OCI-LY1 (cell line): ENCODE data around the gene ADPGK.
"Not testable (repeated sequence)": the region's sequence is repeated elsewhere in the genome, so short reads cannot be mapped to it uniquely, and the experiment has no call there.

Experiments
- H2AFZ ChIP-seq: fragments of 200-600 bp; sonication (generic), shearing (Covaris generic); 2 replicates; pipeline ENCODE4 v1.6.0; 2014; ENCODE audit warnings: antibody characterized with exemption, mild to moderate bottlenecking, low read length
- H3F3A ChIP-seq: fragments of 200-600 bp; sonication (generic), shearing (Covaris generic); 2 replicates; pipeline ENCODE4 v1.6.0; 2014; ENCODE audit warnings: mild to moderate bottlenecking, antibody characterized with exemption, low read length, moderate library complexity; ENCODE audit not compliant: insufficient read depth
- H3K27ac ChIP-seq: fragments of 200-600 bp; sonication (generic); 2 replicates; pipeline ENCODE4 v1.5.1; 2014; ENCODE audit warnings: low read length, mixed run types, mild to moderate bottlenecking, low read depth; ENCODE audit not compliant: poor library complexity, severe bottlenecking
- H3K27me3 ChIP-seq: fragments of 200-600 bp; sonication (generic); 2 replicates; pipeline ENCODE4 v1.6.0; 2014; ENCODE audit warnings: antibody characterized with exemption, mild to moderate bottlenecking, low read length, moderate library complexity; ENCODE audit not compliant: insufficient read depth
- H3K36me3 ChIP-seq: fragments of 200-600 bp; sonication (generic); 2 replicates; pipeline ENCODE4 v1.6.1; 2014; ENCODE audit warnings: mild to moderate bottlenecking, antibody characterized with exemption, low read length, moderate library complexity, mixed read lengths; ENCODE audit not compliant: insufficient read depth
- H3K4me1 ChIP-seq: fragments of 200-600 bp; sonication (generic); 2 replicates; pipeline ENCODE4 v1.5.1; 2014; ENCODE audit warnings: mild to moderate bottlenecking, low read length, moderate library complexity; ENCODE audit not compliant: insufficient read depth, severe bottlenecking
- H3K4me2 ChIP-seq: fragments of 200-600 bp; sonication (generic), shearing (Covaris generic); 2 replicates; pipeline ENCODE4 v1.6.1; 2014; ENCODE audit warnings: low read length
- H3K4me3 ChIP-seq: fragments of 200-600 bp; sonication (generic); 2 replicates; pipeline ENCODE4 v1.5.1; 2014; ENCODE audit warnings: low read length, low read depth, mild to moderate bottlenecking, mixed read lengths; ENCODE audit not compliant: poor library complexity, severe bottlenecking
- H3K79me2 ChIP-seq: fragments of 200-600 bp; shearing (Covaris generic); 2 replicates; pipeline ENCODE4 v1.6.1; 2016; ENCODE audit warnings: mixed run types, low read length, mixed read lengths; ENCODE audit not compliant: insufficient read depth
- H3K9ac ChIP-seq: fragments of 200-600 bp; sonication (generic), shearing (Covaris generic); 2 replicates; pipeline ENCODE4 v1.6.1; 2014; ENCODE audit warnings: mild to moderate bottlenecking, low read length, mixed read lengths
- H3K9me2 ChIP-seq: fragments of 200-600 bp; sonication (generic), shearing (Covaris generic); 2 replicates; pipeline ENCODE4 v1.6.1; 2014; ENCODE audit warnings: low read depth, mild to moderate bottlenecking, low read length, mixed read lengths
- H3K9me3 ChIP-seq: fragments of 200-600 bp; shearing (Covaris generic); 2 replicates; pipeline ENCODE4 v1.6.1; 2014; ENCODE audit warnings: low read length, mixed read lengths
- H4K20me1 ChIP-seq: fragments of 200-600 bp; sonication (generic), shearing (Covaris generic); 2 replicates; pipeline ENCODE4 v1.6.0; 2016; ENCODE audit warnings: mild to moderate bottlenecking, low read length; ENCODE audit not compliant: insufficient read depth
- CTCF ChIP-seq: fragments of 200-600 bp; sonication (generic), shearing (Covaris generic); IDR thresholded peaks from 2 replicates; pipeline ENCODE4 v1.5.1; 2017; ENCODE audit warnings: mild to moderate bottlenecking, antibody characterized with exemption, low read length, moderate library complexity, mixed read lengths
- EZH2 ChIP-seq: fragments of 200-600 bp; sonication (generic), shearing (Covaris generic); IDR thresholded peaks from 2 replicates; pipeline ENCODE4 v1.8.0; 2017; ENCODE audit warnings: borderline replicate concordance, mixed run types, mild to moderate bottlenecking, antibody characterized with exemption, low read length, moderate library complexity, mixed read lengths

ADPGK gene

GRCh38 chr15:72809329-72809728 is 25.8 kb upstream of the ADPGK start:
- Histone ChIP-seq H2AFZ (no peak overlapping the region), H3K79me2 (no peaks in the 10 kb centered on the region), H3K4me1 (no peaks in the 10 kb centered on the region), H3K4me3 (no peak overlapping the region), H3K9ac (no peak overlapping the region), H3K27ac (no peak overlapping the region), H3K27me3 (no peaks in the 10 kb centered on the region), H3K9me2 (no peaks in the 10 kb centered on the region), H3F3A (no peaks in the 10 kb centered on the region), H3K4me2 (no peak overlapping the region), H4K20me1 (no peaks in the 10 kb centered on the region), H3K9me3 (no peaks in the 10 kb centered on the region), H3K36me3 (no peaks in the 10 kb centered on the region)
- TF ChIP-seq EZH2 (no peak), CTCF (no peak)

- not testable (repeated sequence) for H3K27ac ChIP-seq, H3K36me3 ChIP-seq, H3K4me2 ChIP-seq, H4K20me1 ChIP-seq, H3K9me3 ChIP-seq, H3K4me1 ChIP-seq, H3F3A ChIP-seq, H3K9ac ChIP-seq, H3K9me2 ChIP-seq, H3K4me3 ChIP-seq, H3K79me2 ChIP-seq, H3K27me3 ChIP-seq, H2AFZ ChIP-seq
Observed at GRCh38 chr15:72807346-72807745, 23.8 kb upstream of the ADPGK start.

GRCh38 chr15:72803006-72803405 is 19.4 kb upstream of the ADPGK start:
- Histone ChIP-seq H3K9me2 (no peaks in the 10 kb centered on the region), H3K36me3 (no peaks in the 10 kb centered on the region), H3K4me3 (no peak overlapping the region), H3K27me3 (no peaks in the 10 kb centered on the region), H3K9ac (no peak overlapping the region), H3F3A (no peaks in the 10 kb centered on the region), H3K9me3 (no peaks in the 10 kb centered on the region), H3K4me2 (no peak overlapping the region), H3K27ac (no peak overlapping the region), H2AFZ (no peak overlapping the region), H3K79me2 (no peaks in the 10 kb centered on the region), H3K4me1 (no peaks in the 10 kb centered on the region), H4K20me1 (no peaks in the 10 kb centered on the region)
- no peak for TF ChIP-seq EZH2
- TF ChIP-seq CTCF, result no peak

- Histone ChIP-seq H3K79me2 (no peaks in the 10 kb centered on the region), H3K27me3 (no peaks in the 10 kb centered on the region), H2AFZ (no peak overlapping the region), H3K36me3 (no peaks in the 10 kb centered on the region), H3K4me3 (no peak overlapping the region), H3K9ac (no peak overlapping the region), H3K27ac (no peak overlapping the region), H3K4me1 (peaks cover 5% of the 10 kb centered on the region), H4K20me1 (no peaks in the 10 kb centered on the region), H3K9me2 (no peaks in the 10 kb centered on the region), H3F3A (no peaks in the 10 kb centered on the region), H3K9me3 (no peaks in the 10 kb centered on the region), H3K4me2 (no peak overlapping the region)
- no peak for TF ChIP-seq EZH2
- TF ChIP-seq CTCF, result no peak
Observed at GRCh38 chr15:72801590-72802325, 18.2 kb upstream of the ADPGK start.
